GM12878 (cell line): ENCODE results near the gene QPCT. TPM values are rescaled to one million over a fixed set of nuclear protein-coding genes. Genes with fewer than 3 reads are reported as not detected.

Experiments used
- ATAC-seq: fragments of 200-7000 bp; cut with Tn5 transposase; 3 replicates; pipeline ENCODE4 v1.9.1; 2020; ENCODE audit warnings: mild to moderate bottlenecking, moderate library complexity
- BruUV-seq: library from RNA; stranded (reverse); fragments of 400-500 nt; replicated peaks from 2 replicates; lab custom pipeline; 2021; lab: Mats Ljungman, UMichigan
- CTCF ChIA-PET: fragments of 300-600 bp; sonication (Branson Sonifier 250); formaldehyde crosslinking; extraction: SDS; loops from one replicate; lab custom pipeline; 2021; ENCODE audit warnings: inconsistent platforms; lab: Yijun Ruan, JAX
- POLR2A ChIA-PET: fragments of 350-600 bp; formaldehyde crosslinking; extraction: SDS; loops from one replicate; lab custom pipeline; 2021; ENCODE audit warnings: inconsistent platforms; lab: Charles Lee
- RAD21 ChIA-PET: fragments of 300-600 bp; sonication (Branson Sonifier 250); formaldehyde crosslinking; loops from one replicate; lab custom pipeline; 2023; ENCODE audit warnings: antibody characterized with exemption; ENCODE audit not compliant: unreplicated experiment; lab: Charles Lee
- SMC1A ChIA-PET: fragments of 300-600 bp; sonication (Branson Sonifier 250); formaldehyde crosslinking; loops from one replicate; lab custom pipeline; 2023; ENCODE audit not compliant: unreplicated experiment, uncharacterized antibody; lab: Charles Lee
- DNase-seq: peaks from one replicate; pipeline ENCODE4 v3.0.0-alpha.2; 2011; ENCODE audit warnings: low read depth, low spot score
- FAIRE-seq: peaks from 3 replicates; lab custom pipeline; 2011; peaks lifted over from hg19 to GRCh38; lab: Jason Lieb, UNC
- H2AFZ ChIP-seq: 2 replicates; pipeline ENCODE4 v1.6.0; 2011; ENCODE audit warnings: low read depth, low read length, control low read depth; ENCODE audit not compliant: control insufficient read depth
- H3K27ac ChIP-seq: 2 replicates; pipeline ENCODE4 v1.5.1; 2011; ENCODE audit warnings: control low read depth; ENCODE audit not compliant: control insufficient read depth, insufficient read depth
- H3K27me3 ChIP-seq, 2 experiments: replicated peaks in 1 of 2; 2 replicates each; pipeline versions ENCODE4 v1.6.0 to v1.6.1; 2011; ENCODE audit warnings: low read length in 1 of 2; ENCODE audit not compliant: control insufficient read depth in 2 of 2, insufficient read depth in 2 of 2
- H3K36me3 ChIP-seq, 2 experiments: 2 replicates each; pipeline ENCODE4 v1.5.1; 2011; ENCODE audit warnings: low read length in 1 of 2; ENCODE audit not compliant: control insufficient read depth in 2 of 2, insufficient read depth in 2 of 2
- H3K4me1 ChIP-seq: 2 replicates; pipeline ENCODE4 v1.6.1; 2011; ENCODE audit warnings: mild to moderate bottlenecking, low read length, moderate library complexity, mixed read lengths; ENCODE audit not compliant: control insufficient read depth, insufficient read depth
- H3K4me2 ChIP-seq: 2 replicates; pipeline ENCODE4 v1.6.0; 2011; ENCODE audit warnings: control low read depth; ENCODE audit not compliant: control insufficient read depth, insufficient read depth
- H3K4me3 ChIP-seq: fragments of 200-600 bp; sonication (generic); 2 replicates; pipeline ENCODE4 v1.5.1; 2016
- H3K79me2 ChIP-seq: 2 replicates; pipeline ENCODE4 v1.6.0; 2011; ENCODE audit warnings: low read length; ENCODE audit not compliant: control insufficient read depth, insufficient read depth
- H3K9ac ChIP-seq: 2 replicates; pipeline ENCODE4 v1.8.0; 2011; ENCODE audit warnings: low read length, control low read depth, mixed read lengths; ENCODE audit not compliant: control insufficient read depth, insufficient read depth
- H3K9me3 ChIP-seq: replicated peaks from 3 replicates; pipeline ENCODE4 v1.5.1; 2011; ENCODE audit warnings: mild to moderate bottlenecking, low read length; ENCODE audit not compliant: control insufficient read depth, insufficient read depth
- H4K20me1 ChIP-seq: 2 replicates; pipeline ENCODE4 v1.6.0; 2011; ENCODE audit not compliant: control insufficient read depth, insufficient read depth
- BCL11A ChIP-seq: IDR thresholded peaks from 2 replicates; pipeline ENCODE4 v1.6.1; 2011; ENCODE audit warnings: low read depth, low read length
- HDAC6 ChIP-seq: fragments of 200-600 bp; sonication (generic); IDR thresholded peaks from one replicate; pipeline ENCODE4 v1.8.0; 2017; ENCODE audit warnings: antibody characterized with exemption; ENCODE audit not compliant: unreplicated experiment
- NFIC ChIP-seq: IDR thresholded peaks from 2 replicates; pipeline ENCODE4 v1.6.1; 2012; ENCODE audit warnings: low read depth, mild to moderate bottlenecking, inconsistent platforms, low read length, moderate library complexity
- RUNX3 ChIP-seq: IDR thresholded peaks from 2 replicates; pipeline ENCODE4 v1.6.1; 2012; ENCODE audit warnings: low read length, inconsistent platforms
- SIN3A ChIP-seq: IDR thresholded peaks from 2 replicates; pipeline ENCODE4 v1.6.1; 2012; ENCODE audit warnings: low read depth, low read length, improper control_type of control experiment
- STAT1 ChIP-seq: fragments of 450-650 bp; conservative IDR thresholded peaks from 2 replicates; pipeline ENCODE4 v1.6.1; 2014; ENCODE audit warnings: antibody characterized with exemption, mild to moderate bottlenecking
- SUZ12 ChIP-seq: fragments of 200-600 bp; sonication (generic); IDR thresholded peaks from one replicate; pipeline ENCODE4 v1.6.1; 2018; ENCODE audit warnings: antibody characterized with exemption, mild to moderate bottlenecking; ENCODE audit not compliant: unreplicated experiment
- TCF7 ChIP-seq: IDR thresholded peaks from 2 replicates; pipeline ENCODE4 v1.6.1; 2014; ENCODE audit warnings: antibody characterized with exemption, borderline replicate concordance
- ZSCAN29 ChIP-seq: fragments of 450-650 bp; IDR thresholded peaks from 2 replicates; pipeline ENCODE4 v1.6.1; 2017; ENCODE audit warnings: mild to moderate bottlenecking, moderate library complexity
- WGBS: methylation state at CpG from one replicate; pipeline ENCODE4 v1.1.6; 2016; ENCODE audit warnings: low lambda C conversion rate; ENCODE audit not compliant: insufficient replicate concordance, insufficient coverage; ENCODE audit errors: missing lambda C conversion rate; 5-methylcytosine and 5-hydroxymethylcytosine counted together
- in situ Hi-C: fragments of 300-500 bp; cut with MboI; formaldehyde crosslinking; loops from 9 replicates; pipeline ENCODE4 v1.14.3; 2018; ENCODE audit warnings: mixed read lengths
- intact Hi-C: fragments of 100-400 bp; cut with micrococcal nuclease; formaldehyde crosslinking; loops from one replicate; pipeline ENCODE4 v1.14.2; 2022; ENCODE audit not compliant: unreplicated experiment
- polyA plus RNA-seq, 11 experiments: library from polyadenylated mRNA; depleted of rRNA in 4 of 11; unstranded in 6 of 11; stranded (reverse) in 5 of 11; fragments of >200 nt; fragmentation: Nextera tagmentation in 4 of 11; fragmentation: Illumina TruSeq in 1 of 11; extraction: Ambion mirVana in 4 of 11; extraction: Trizol in 1 of 11; gene quantifications; 1 replicate in 1 of 11; 2 replicates in 10 of 11; pipeline versions ENCODE4 v1.2.1 to v1.2.3, GENCODE V29; 2011 to 2016; ENCODE audit warnings: inconsistent platforms in 2 of 11, missing spikeins in 2 of 11, low read depth in 1 of 11
- total RNA-seq, 4 experiments: library from RNA; depleted of rRNA in 3 of 4; stranded (reverse); fragments of >200 nt in 3 of 4; fragmentation: Illumina TruSeq in 1 of 4; extraction: Trizol in 1 of 4; gene quantifications; 2 replicates each; pipeline versions ENCODE4 v1.2.1 to v1.2.3, GENCODE V29; 2013 to 2021

The QPCT gene
- total and polyA plus RNA-seq, 10 of the 15 experiments (the other 5 are each of a cell fraction or from before 2014, with no cell fraction given): 0.14 to 0.86 (median 0.18) TPM; not detected in 1

DNA sequence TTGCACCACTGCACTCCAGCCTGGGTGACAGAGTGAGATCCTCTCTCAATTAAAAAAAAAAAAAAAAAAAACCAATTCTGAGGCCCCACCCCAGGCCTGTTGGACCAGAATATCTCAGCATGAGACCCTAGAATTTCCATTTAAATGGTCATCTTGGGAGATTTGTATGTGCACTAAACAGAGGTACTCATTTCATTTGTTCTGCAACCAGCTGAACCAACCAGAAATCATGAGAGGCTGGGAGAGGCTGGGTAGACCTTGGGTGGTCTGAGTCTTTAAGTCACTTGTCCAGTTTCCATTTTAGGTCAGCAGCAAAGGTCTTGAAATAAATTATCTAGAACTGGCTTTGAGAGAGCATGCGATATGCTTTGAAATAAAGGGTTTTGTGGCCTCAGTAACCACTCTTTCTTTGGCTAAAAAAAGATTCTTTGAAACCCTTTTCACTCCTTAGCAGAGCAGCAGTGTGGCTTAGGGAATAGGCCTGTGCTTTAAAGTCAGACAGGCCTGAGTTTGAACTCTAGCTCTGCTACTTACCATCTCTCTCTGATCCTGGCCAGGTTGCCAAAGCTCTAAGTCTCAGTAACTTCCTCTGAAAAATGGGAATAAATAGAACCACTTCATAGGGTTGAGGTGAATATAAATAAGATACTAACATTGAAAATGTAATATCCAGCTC is 52.6 kb downstream of the QPCT start:
- H3K9me3 ChIP-seq: no peaks in the 10 kb centered on the region; the same call in 2 of the 3 replicates
- POLR2A ChIA-PET: interaction anchor here (0.5 to 0.7 kb wide), 4 partner anchors 40 to 269 kb away, joined by 3 to 6 read pairs (median 4); no protein-coding TSS in a partner anchor
- intact Hi-C loops: loop anchor here (1.0 to 10.0 kb wide), 6 partner anchors 435 to 878 kb away; partner anchors contain the start of gene CYP1B1

DNA sequence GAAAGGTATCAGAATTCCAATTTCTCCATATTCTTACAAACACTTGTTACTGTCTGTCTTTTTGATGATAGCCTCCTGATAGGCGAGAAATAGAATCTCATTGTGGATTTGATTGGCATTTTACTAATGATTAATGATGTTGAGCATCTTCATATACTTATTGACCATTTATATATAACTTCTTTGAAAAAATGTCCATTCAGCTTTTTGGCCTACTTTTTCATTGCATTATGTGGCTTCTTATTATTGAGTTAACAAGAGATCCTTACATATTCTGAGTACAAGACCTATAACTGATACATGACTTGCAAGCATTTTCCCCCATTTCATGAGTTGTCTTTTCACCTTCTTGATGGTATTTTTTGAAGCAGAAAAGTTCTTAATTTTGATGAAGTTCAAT is 54.6 kb downstream of the QPCT start:
- Histone ChIP-seq H3K36me3 (no peaks in the 10 kb centered on the region), H4K20me1 (no peaks in the 10 kb centered on the region), H3K4me3 (no peak overlapping the region), H3K9ac (no peak overlapping the region), H3K27ac (no peak overlapping the region), H3K27me3 (no peaks in the 10 kb centered on the region), H3K4me2 (no peak overlapping the region), H3K79me2 (no peaks in the 10 kb centered on the region), H2AFZ (no peak overlapping the region), H3K4me1 (peaks cover 7% of the 10 kb centered on the region; the same call in 1 of the 2 replicates), H3K9me3 (no peaks in the 10 kb centered on the region)
- 50% methylated on average over 1 of the region's 1 CpG for WGBS
- ChIA-PET CTCF (interaction anchor here (0.6 to 11.7 kb wide), 10 partner anchors 8 to 1049 kb away, joined by 3 to 267 read pairs (median 29); no protein-coding TSS in a partner anchor), RAD21 (interaction anchor here (0.7 to 6.6 kb wide), 3 partner anchors 15 to 493 kb away, joined by 3 to 156 read pairs (median 33); no protein-coding TSS in a partner anchor), POLR2A (no interaction called here), SMC1A (interaction anchor here (0.7 to 7.5 kb wide), 10 partner anchors 10 to 1109 kb away, joined by 3 to 211 read pairs (median 4); no protein-coding TSS in a partner anchor)
- ATAC-seq: no peak
- DNase-seq: no peak
- TF ChIP-seq SIN3A (no peak), STAT1 (no peak), SUZ12 (no peak), TCF7 (no peak), HDAC6 (no peak), ZSCAN29 (no peak)
- in situ Hi-C loops: loop anchor here (5.0 kb wide), 1 partner anchor 473 kb away; no protein-coding TSS in a partner anchor
- FAIRE-seq: no peak
- BruUV-seq: no TSS peak
- intact Hi-C loops: loop anchor here (10.0 kb wide), 2 partner anchors 676 to 786 kb away; partner anchors contain the start of gene CYP1B1

More for the DNA sequence above, 52.6 kb downstream of the QPCT start:
- H3K79me2 ChIP-seq: no peaks in the 10 kb centered on the region
- DNase-seq (no peak), ATAC-seq (no peak), FAIRE-seq (no peak)
- no peaks in the 10 kb centered on the region for H3K36me3 ChIP-seq
- ChIA-PET CTCF (interaction anchor here (0.6 to 11.7 kb wide), 41 partner anchors 11 to 1111 kb away, joined by 3 to 267 read pairs (median 5); no protein-coding TSS in a partner anchor), RAD21 (interaction anchor here (0.6 to 6.6 kb wide), 24 partner anchors 8 to 878 kb away, joined by 3 to 156 read pairs (median 6); no protein-coding TSS in a partner anchor), SMC1A (interaction anchor here (0.6 to 7.5 kb wide), 31 partner anchors 8 to 1111 kb away, joined by 3 to 211 read pairs (median 4); partner anchors contain the start of gene CDC42EP3)
- in situ Hi-C loops: loop anchor here (5.0 kb wide), 1 partner anchor 475 kb away; no protein-coding TSS in a partner anchor
- H3K4me1 ChIP-seq: peaks cover 7% of the 10 kb centered on the region; the same call in 1 of the 2 replicates
- TF ChIP-seq NFIC (peak; percentile 26; the same call in 1 of the 2 replicates), BCL11A (no peak), RUNX3 (peak; percentile 49; the same call in 1 of the 2 replicates)
- no TSS peak for BruUV-seq
- H3K4me3 ChIP-seq: no peak overlapping the region
- H3K4me2 ChIP-seq: no peak overlapping the region
- 50% methylated on average over 1 of the region's 1 CpG for WGBS
- H4K20me1 ChIP-seq: no peaks in the 10 kb centered on the region
- H3K27me3 ChIP-seq: no peaks in the 10 kb centered on the region
- no peak overlapping the region for H3K27ac ChIP-seq
- no peak overlapping the region for H2AFZ ChIP-seq
- no peak overlapping the region for H3K9ac ChIP-seq
